ENCODE results near the gene CSF1R.

The CSF1R gene

DNA sequence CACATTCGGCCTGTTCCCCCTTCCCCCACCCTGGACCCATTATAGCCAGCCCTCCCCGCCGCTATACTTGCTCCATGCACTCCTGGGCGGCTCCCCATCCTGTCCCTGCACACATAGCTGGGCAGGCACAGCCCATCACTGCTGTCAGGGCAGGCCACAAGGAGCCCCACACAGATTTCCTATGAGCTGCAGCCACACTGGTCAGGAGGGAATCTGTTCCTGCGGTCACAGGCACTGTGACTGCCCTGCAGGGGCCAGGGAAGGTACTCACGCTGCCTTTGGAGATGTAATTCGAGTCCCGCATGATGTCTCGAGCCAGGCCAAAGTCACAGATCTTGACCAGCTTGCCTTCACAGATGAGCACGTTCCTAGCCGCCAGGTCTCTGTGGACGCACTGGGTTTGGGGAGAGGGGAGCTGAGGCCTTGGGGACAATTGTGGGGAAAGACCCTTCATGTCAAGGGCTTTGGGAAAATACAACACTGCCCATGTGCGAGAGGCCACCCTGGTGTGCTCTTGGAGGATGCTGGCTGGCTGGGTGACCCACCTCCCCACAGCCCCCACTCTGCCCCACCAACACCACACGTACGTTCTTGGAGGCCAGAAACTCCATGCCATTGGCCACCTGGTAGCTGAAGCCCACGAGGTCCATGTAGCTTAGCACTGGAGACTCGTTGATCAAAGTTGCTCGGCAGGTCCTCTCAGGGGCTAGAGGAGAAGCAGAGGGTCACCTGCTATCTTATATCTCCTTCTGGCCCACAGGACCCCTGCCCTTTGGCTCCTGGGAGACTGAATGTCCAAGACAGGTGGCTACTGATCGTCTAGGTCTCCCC is 34.5 kb upstream of the CSF1R start:
- DNase-seq (ENCODE audit: low read depth), result no peak

DNA sequence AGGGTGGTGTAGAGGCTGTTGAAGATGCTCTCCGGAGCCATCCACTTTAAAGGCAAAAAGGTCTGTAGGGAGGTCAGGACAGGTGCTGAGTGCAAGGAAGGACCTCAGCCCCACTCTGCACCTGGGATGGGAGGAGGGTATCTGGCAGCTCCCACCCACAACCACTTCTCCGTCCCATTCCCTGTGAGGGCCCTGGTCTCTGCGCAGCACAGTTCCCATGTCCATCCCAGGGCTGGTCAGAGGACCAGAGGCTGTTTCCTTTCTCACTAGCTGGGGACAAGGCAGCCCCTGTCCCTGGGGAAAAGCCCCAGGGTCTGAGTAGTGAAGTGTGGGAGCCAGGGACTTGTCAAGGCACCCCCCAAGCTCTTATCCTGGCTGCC is 33.7 kb upstream of the CSF1R start:
- DNase-seq (ENCODE audit: low read depth), result no peak

DNA sequence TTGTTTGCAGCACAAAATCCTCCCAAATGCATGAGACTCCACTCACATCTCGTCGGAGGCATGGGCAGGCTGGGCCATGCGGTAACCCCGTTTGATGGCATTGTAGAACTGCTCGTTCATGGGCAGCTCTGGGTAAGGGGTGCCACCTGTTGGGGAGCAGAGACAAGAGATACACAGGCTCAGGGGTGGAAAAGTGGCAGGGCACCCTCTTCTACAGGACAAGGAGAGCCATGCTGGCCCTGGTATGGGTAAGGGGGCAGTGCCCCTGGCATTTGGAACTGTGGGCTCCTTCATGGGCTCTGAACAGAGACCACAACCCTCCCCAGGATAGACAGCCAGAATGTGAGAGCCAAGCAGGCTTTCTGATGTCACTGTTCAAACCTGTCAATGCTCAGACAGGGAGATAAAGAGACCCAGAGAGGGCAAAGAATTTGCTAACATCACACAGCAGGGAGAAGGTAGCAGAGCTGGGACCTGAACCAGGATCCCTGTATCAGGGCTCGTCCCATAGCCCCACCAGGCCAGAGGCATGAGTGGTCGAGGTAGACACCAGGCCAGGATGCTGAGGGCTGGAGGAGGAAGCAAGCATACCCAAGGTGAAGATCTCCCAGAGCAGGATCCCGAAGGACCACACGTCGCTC is 33.2 kb upstream of the CSF1R start:
- DNase-seq (ENCODE audit: low read depth), result no peak

DNA sequence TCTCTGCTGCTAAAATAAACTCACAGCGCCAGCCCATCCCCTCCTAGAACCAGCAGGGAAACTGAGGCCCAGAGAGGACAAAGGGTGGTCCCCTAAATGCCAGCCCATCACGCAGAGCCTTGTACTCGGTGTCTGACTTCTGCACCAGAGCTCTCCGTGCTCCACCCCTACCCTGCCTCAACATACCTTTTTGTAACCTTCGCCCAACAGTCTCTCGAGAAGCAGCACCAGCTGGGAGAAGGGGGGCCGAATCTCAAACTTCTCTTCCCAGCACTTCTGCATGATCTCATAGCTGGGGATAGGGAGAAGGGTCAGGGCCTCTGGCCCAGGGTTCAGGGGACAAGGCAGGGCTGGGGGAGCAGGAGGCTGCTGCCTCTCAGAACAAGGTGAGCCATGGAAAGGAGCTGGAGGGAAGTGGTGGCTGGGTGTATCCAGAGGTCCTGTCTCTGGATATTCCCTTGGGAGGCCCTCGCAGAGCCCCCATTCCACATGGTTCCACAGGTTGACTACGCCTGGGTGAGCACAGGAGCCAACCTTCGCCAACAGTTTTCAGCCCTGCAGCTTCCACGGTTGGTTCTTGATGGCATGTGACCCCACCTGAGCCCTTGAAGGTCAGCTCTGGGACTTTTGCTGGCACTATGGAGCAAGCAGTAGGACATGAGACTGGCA is 32.3 kb upstream of the CSF1R start:
- DNase-seq (ENCODE audit: low read depth), result no peak

DNA sequence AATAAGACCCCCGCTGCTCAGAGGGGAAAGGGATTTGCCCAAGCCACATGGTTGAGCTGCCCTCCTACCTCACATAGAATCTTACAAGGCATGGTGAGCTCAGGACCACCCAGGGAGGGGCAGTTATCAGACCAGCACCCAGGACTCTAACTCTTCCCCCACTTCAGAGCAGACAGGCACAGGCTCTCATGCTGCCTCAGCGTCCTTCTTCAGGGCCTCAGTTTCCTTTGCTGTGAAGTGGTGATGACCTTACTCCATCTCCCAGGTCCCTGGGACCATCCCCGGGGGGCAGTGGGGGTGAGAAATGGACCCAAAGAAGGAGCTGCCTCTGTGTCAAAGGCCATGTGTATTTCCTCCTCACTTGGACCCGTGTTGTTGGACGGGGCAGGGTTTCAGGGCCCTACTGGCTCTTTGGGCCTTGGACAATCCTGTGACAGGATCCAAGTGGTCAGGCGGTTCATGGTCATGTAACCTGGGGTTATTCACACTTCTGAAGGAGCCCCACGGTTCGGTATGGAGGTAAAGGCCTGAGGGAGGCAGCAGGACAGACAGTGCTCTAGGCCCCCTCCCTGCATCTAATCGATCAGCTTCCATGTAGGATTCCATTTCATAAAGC is 31.7 kb upstream of the CSF1R start:
- DNase-seq (ENCODE audit: low read depth), result no peak

DNA sequence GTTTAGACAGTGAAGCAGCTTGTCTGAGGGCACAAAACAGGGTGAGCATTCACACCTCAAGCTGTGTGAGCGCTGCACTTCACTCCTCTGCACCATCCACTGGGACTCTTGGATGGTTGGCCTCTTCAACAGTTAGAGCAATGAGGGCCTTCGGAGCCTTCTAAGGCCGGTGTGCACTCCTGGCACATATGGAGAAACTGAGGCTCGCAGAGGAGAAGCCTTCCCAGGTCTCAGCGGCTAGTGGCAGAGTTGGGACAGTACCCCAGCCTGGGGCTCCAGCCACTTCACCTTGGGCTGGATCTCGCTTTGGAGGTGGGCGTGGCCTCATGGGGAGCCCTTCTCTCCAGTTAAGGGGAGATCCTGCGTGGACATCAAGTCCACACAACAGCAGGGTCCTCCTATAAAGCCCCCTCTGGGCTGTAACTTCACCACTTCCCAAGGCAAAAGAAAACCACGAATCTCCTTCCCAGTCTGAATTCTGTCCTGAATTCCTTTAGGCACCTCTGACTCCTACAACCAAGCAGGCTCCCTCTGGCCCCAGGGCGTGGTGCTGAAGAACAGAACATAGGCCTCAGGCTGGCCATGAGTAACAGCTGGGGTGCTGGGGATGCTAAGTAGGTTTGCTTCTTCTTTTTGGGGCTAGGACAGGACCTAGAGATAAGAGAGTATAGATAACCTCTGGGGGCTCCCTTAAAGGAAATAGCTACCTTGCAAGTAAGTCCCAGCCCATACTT is 30.5 kb upstream of the CSF1R start:
- DNase-seq (ENCODE audit: low read depth), result no peak

DNA sequence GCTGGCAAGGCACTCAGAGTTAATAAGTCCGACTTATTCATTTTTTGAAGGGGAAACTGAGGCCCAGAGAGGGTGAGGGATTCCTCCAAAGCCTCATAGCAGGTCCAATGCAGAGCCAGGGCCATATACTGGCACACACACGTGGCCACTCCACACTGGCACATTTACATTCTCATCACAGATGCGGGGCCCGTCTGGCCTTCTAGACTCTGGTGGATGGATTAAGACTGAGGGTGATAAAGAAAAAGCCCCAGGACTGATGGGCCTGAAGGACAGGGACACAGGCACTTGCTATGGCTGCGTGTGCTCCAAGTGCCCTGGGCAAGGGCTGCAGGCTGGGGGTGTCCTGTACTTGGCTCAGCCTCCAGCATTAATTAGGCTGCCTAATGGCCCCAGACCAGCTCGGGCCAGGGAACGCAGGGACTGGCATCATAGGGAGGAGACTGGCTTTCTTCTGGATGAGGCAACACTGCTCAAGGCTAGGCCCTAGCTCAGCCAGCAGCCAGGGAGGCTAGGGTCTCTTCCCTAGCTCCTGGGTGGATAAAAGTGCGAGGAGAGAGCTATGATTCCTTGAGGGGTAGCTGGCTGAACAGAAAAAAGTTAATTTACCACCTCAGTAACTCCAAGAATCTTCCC is 28.5 kb upstream of the CSF1R start:
- no peak for DNase-seq (ENCODE audit: low read depth)

DNA sequence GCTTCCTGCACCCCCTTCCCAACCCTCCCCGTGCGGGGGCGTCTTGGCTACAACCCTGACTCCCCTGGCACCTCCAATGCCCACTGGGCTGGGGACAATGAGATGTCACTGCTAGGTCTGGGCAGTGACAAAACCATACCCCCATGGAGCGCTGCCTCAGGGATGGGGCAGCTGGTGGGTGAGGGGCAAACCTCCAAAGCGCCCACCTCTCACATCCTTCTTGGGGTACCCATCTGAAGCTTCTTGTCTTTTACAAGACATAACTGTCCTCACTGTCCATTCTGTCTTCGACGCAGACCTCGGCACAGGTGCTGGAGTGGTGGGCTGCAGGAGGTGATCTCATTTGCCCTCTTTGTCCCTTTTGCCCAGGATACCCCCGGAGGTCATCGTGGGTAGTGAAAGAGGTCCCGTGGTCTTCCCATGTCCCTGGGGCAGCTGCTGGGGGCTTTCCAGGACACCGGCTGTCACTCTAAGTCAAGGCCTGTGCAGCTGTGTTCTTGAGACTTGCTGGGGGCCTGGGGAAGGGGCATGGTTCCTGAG is 27.8 kb upstream of the CSF1R start:
- no peak for DNase-seq (ENCODE audit: low read depth)

DNA sequence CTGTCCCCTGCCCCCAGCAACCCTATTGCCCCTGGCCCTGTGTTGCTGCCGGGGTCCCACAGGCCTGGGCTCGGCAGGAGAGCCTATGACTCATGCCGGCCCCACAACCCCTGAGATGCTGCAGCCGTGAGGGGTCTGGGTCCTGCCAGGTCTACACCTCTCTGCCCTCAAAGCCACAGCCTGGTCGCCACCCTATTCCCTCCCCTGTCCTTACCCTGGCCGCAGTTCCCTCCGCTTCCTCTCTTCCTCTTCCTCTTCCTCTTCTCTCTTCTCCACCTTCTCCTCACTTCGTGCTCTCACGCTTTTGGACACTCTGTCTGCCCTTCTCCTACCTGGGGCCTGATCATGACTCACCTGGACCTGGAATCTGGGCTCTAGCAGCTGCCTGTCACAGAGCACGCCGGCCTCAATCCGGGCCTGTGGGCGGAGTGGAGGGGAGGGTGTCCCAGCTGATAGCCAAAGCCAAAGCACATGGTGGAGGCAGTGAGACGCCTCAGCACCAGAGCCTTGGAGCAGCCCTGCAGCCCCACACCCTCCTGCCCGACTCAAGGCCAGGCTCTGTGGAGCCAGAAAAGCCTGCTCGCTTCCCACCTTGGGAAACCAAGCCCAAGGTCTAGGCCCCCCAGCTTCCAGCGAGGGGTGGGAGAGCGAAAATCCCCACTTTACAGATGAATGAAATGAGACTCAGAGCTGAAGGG is 26.8 kb upstream of the CSF1R start:
- DNase-seq (ENCODE audit: low read depth), result no peak

DNA sequence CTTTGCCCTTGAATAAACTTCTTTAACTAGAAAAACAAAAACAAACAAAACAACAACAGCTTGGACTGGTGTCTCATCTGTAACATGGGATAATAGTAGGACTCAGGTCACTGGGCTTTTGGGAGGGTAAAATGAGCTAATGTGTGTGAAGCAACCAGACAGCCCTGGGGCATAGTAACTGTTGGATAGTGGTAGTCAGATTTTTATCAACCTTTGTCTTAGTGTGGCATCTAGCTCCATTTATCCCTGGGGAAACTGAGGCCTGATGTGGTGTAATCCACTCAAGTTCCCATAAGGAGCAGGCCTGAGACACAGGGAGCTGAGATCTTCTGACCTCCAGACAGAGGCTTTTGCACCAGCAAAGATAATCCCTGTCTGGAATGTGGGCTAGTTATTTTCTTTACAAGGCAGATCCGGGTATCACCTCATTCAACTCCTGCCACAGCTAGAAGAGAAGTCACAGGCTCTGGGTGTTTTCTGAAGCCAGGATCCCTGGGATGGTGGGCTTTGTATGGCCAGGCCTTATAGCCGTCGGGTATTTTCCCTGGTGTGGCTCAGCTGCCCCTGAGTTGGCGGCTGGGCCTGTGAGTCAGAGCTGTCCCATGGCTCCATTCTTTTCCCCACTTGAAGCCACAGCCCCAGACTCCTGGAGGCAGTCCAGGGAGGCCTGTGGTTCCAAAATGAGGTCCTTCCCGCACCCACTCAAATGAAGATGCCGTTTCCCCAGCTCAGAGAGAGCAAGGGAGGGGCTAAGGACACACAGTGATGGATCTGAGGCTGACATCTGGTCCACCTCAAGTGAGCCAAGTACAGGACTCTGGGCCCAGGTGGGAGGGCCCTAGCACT is 26.1 kb upstream of the CSF1R start:
- peak; percentile 83 for DNase-seq (ENCODE audit: low read depth)

DNA sequence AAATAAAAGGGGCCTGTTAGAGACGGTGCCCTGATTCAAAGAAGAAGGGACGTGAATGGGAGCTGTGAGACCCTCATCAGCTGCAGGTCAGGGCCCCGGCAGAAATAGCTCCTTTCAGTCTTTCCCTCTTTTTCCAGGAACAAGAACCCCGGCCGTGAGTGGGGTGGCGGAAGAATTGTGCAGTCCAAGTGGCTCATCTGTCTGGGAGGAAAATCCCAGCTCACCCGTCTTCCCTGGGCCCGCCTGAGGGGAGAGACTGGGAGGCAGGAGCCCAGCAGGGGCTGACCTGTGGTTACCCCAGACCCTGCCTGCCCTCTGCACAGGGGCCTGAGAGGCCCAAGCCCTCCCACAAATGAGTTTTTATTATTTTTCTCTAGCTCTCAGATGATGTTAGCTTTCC is 24.8 kb upstream of the CSF1R start:
- no peak for DNase-seq (ENCODE audit: low read depth)

DNA sequence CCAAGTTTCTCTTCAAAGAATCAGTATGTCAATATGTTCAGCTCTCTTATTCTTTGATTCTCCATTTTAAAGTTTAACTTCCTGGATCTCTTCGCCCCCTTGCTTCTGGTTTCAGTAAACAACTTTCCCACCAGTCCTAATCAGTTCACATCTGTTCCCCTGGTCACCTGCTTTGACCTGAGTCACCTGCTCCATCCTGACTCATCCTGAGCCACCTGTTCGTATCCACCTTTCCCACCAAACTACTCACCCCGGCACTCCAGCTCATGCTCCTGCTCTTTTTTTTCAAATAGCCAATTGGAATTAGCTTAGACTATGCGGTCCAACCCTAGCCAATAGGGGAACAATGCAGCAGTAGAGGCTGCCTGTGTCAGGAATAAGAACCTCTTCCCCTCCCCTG is 23.6 kb upstream of the CSF1R start:
- DNase-seq (ENCODE audit: low read depth), result no peak

DNA sequence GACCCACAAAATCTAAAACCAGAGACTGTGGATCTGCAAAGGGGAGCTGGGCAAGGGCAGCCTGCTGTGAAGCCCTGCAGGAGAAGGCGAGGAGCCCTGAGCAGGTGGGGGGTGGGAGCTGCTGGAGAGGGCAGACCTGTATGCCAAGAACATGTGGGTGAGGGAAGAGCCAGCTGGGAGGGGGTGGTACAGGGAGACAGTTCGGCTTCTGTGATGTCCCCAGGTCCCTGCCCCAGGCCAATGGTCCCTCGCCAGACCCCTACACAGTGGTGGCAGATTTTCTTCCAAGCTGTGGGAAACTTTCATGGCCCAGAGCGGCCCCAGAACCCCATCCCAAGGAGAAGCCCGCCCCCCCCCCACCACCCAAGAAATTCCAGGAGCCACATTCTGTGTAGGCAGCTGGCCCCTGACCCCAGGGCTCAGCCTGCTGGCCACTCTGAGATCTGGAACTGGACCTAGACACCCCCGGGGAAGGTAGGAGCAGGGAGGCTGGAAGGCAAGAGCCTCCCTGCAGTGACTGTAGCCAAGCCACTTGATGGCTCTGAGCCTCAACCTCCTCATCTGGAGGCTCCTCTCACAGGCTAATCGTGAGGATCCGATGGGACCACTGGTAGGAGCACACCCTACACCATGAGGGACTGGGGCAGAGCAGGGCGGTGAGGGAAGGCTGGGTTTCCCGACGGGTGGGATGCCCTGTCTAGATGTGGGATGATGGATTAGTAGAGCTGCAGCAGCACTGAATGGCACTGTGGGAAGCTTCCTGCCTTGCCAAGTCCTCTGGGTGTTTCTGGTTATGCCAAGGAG is 22.6 kb upstream of the CSF1R start:
- no peak for DNase-seq (ENCODE audit: low read depth)

DNA sequence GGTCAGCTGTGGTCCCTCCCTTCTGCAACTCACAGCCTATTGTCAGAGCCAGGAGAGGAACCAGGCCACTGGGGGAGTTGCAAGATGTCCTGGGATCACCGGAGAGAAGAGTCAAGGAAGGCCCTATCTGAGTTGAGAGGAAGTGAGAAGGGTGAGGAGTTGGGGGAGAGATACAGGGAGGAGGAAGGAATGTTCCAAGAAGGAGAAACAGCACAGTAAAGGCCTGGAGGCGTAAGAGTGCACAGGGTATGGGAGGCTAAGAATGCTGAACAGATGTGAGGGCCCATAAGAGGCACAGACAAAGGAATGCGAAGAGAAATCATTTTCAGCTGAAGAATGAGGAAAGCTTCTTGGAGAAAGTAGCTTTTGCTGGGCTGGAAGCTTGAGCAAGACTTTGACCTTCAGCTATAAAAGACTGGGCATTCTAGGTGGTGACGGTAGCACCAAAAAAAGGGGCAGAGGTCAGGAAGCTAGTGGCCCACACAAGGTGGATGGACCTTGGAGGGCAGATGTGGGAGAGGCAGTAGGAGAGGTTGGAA is 21.6 kb upstream of the CSF1R start:
- peak; percentile 59 for DNase-seq (ENCODE audit: low read depth)

DNA sequence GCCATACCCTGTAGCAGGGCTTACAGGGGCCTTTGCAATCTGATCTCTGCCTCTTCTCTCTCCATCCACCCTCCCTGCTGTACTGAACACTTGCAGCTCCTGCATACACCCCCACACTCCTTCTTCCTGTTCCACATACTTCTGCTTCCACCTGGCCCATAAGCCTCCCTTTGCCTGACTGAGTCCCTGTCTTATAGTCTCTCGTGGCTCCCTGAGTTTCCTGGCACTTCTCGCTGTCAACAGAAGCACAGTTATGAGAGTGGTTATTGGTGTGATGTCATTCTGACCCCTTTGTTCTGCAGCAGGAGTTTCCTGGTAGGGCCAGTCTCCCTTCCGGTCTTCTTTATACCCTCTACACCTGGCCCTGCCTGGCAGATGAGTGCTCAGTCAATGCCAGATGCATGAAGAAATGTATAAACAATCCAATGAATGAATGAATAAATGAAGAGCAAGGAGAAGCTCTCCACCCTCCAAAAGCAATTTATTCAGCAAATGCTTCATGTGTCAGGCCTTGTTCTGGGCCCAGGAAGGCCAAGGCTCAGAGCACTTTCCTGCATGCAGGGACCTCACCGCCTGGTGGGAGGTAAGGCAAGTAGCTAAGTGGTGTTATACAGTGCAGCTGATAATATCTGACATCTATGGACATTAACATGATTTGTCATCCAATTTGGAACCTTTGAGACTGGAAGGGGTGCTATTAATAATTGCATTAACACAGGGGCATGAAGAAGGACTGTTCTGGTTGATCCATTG is 20.5 kb upstream of the CSF1R start:
- no peak for DNase-seq (ENCODE audit: low read depth)

DNA sequence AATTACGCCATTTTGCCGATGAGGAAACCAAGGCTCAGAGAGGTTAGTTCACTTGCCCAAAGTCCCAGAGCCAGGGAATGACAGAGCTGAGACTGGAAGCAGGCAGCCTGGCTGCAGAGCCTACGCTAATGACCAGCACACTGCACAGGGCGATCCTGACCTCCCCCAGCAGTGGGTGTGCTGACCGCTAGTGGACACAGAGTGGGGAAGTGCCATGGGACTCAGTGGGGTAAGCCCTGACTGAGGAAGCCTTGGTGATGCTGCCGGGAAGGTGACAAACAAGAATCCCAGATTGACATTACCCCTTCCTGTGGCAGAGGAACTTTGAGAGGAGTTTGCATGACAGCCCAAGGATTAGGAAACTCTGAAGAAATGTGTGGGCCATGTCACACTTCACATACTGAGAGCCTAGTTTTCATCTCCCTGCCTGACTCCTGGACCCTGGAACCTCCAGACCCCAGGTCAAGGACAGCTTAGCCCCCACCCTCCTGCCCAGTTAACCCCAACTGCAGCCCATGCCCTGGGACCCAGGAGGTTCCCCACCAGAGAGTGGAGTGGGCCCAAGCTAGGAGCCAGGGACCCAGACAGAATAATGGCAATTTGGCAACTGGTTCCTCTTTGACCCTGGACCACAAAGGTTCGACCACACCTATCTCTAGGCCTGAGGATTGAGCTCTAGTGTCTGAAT is 19.7 kb upstream of the CSF1R start:
- DNase-seq (ENCODE audit: low read depth), result no peak

DNA sequence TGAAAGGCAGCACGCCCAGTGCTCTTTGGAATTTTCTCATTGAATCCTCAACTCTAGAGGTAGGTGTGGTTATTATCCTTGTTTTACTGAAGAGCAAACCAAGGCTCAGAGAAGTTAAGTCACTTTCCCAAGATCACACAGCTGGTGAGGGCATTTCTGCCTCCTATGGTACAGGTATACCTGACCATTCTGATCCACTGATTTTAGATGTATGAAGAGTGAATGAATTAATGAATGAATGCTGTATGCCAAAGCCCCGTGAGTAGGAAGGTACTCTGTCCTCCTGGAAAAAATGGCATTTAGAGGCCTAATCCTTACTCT is 18.2 kb upstream of the CSF1R start:
- no peak for DNase-seq (ENCODE audit: low read depth)

All from GM04504 (cell line).